Right atrium auricular region (tissue), 2 donors: ENCODE data around the gene GPX6. TPM values are rescaled to one million over a fixed set of nuclear protein-coding genes. Genes with fewer than 3 reads are reported as not detected.
A peak's percentile ranks its signal among the peaks of the same experiment; 100 is the strongest.

Source experiments
- DNase-seq: peaks from one replicate; pipeline ENCODE4 v3.0.0-alpha.2; 2019; ENCODE audit warnings: low spot score
- H3K27ac ChIP-seq, 2 donors: fragments of 200-600 bp; sonication (generic); 1 replicate in 1 of 2; 2 replicates in 1 of 2; pipeline ENCODE4 v1.5.1; 2016 to 2019
- H3K27me3 ChIP-seq, 2 donors: fragments of 200-600 bp; sonication (generic); one replicate each; pipeline versions ENCODE4 v1.5.1 to v1.6.0; 2017 to 2019
- H3K36me3 ChIP-seq: fragments of 200-600 bp; sonication (generic); one replicate; pipeline ENCODE4 v1.5.1; 2016
- H3K4me1 ChIP-seq, 2 donors: fragments of 200-600 bp; sonication (generic); one replicate each; pipeline versions ENCODE4 v1.5.1 to v1.6.0; 2017 to 2019
- H3K4me3 ChIP-seq, 2 donors: fragments of 200-600 bp; sonication (generic); 1 replicate in 1 of 2; 2 replicates in 1 of 2; pipeline ENCODE4 v1.5.1; 2017 to 2019; ENCODE audit warnings: mild to moderate bottlenecking in 1 of 2, moderate library complexity in 1 of 2
- H3K9me3 ChIP-seq, 2 donors: fragments of 200-600 bp; sonication (generic); one replicate each; pipeline ENCODE4 v1.5.1; 2019
- total RNA-seq, 2 donors: library from RNA; depleted of rRNA; stranded (reverse); fragments of >200 nt; gene quantifications; one replicate each; pipeline ENCODE4 v1.1.0, GENCODE V29; 2016
- TF ChIP-seq, protein P1 (sequence below), 2 donors: fragments of 200-600 bp; sonication (generic); IDR thresholded peaks; one replicate each; pipeline ENCODE4 v1.5.1; 2019; ENCODE audit warnings: antibody characterized with exemption in 2 of 2

The GPX6 gene, protein sequence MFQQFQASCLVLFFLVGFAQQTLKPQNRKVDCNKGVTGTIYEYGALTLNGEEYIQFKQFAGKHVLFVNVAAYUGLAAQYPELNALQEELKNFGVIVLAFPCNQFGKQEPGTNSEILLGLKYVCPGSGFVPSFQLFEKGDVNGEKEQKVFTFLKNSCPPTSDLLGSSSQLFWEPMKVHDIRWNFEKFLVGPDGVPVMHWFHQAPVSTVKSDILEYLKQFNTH
- not detected for total RNA-seq

DNA sequence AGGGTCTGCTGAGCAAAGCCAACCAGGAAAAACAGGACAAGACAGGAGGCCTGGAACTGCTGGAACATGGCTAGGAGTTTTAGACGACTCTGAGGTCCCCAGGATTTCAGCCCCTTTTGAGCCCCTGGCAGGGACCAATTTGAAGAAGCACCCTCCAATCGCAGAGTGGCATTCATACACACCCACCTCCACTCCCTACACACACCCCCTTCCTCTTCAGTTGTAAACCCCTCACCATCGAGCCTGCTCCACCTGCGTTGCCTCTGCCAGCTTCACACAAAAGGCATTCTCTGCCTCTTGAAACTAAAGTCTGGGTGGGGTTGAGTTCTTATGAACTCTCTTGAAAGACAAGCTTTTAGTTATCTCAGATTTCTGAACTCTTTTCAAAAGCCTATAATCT lies at the start of gene GPX6:
TSS of gene GPX6 (minus strand) at position 118 of the 400 bp plus-strand sequence. CDS start at position 68, 50 bp downstream.
- Histone ChIP-seq H3K4me3 (no peak within 1 kb of the TSS), H3K36me3 (no peaks in the 10 kb centered on the region), H3K4me1 (no peaks in the 10 kb centered on the region), H3K27ac (no peak within 1 kb of the TSS), H3K9me3 (no peaks in the 10 kb centered on the region), H3K27me3 (no peaks in the 10 kb centered on the region)
- no peak for DNase-seq
- TF ChIP-seq, protein P1, sequence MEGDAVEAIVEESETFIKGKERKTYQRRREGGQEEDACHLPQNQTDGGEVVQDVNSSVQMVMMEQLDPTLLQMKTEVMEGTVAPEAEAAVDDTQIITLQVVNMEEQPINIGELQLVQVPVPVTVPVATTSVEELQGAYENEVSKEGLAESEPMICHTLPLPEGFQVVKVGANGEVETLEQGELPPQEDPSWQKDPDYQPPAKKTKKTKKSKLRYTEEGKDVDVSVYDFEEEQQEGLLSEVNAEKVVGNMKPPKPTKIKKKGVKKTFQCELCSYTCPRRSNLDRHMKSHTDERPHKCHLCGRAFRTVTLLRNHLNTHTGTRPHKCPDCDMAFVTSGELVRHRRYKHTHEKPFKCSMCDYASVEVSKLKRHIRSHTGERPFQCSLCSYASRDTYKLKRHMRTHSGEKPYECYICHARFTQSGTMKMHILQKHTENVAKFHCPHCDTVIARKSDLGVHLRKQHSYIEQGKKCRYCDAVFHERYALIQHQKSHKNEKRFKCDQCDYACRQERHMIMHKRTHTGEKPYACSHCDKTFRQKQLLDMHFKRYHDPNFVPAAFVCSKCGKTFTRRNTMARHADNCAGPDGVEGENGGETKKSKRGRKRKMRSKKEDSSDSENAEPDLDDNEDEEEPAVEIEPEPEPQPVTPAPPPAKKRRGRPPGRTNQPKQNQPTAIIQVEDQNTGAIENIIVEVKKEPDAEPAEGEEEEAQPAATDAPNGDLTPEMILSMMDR (IDR thresholded peaks at IDR 0.05): no peak

DNA sequence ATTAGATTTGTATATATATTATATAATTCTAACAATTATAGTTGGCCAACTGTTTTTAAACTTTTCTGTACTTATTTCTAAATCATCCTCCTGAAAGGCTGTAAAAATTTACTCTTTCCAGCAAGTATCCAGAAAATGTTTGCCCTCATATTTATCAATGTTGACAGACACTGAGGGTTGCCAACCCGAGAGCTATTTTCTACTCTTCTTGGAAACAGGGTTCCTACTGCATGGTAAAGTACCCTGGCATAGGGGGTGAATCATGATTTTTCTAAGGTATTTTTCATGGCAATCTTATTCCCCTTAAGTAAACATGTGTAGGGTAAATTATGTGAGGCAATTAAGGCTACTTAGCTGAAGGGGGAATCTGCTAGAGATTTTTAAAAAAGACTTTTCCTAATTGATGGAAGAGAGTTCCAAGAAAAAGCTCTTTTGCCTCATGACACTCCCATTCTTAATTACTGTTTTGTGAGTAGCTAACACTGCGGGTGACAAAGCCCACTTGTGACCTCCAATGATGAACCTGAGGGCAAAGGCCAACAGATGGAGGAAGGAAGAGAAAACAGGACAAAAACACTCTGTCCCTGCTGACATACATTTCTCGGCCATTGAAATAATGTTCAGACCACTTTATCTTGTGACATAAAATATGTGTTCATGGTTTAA lies 48.0 kb upstream of the GPX6 start:
- Histone ChIP-seq H3K9me3 (no peaks in the 10 kb centered on the region), H3K4me3 (no peak overlapping the region), H3K27ac (no peak overlapping the region), H3K27me3 (no peaks in the 10 kb centered on the region), H3K4me1 (no peaks in the 10 kb centered on the region), H3K36me3 (no peaks in the 10 kb centered on the region)
- TF ChIP-seq, protein P1 (IDR thresholded peaks at IDR 0.05): no peak
- DNase-seq: no peak

DNA sequence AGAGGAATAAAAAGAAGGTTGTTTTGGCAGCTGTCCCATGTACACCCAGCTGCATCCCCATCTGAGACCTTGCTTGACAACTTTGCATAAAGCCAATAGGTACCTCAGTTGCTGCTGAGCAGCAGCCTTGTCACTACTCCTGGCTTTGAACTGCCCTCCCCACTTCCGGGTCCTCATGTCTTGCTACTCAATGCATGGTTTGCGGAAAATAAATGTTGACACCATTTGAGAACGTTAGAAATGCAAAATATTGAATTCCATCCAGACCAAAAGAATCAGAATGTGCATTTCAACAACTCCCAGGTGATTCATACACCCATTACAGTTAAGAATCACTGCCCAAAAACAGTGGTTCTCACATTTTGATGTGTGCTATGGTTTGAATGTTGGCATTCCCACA lies 43.0 kb upstream of the GPX6 start:
- no peak overlapping the region for H3K27ac ChIP-seq
- no peak for DNase-seq
- H3K27me3 ChIP-seq: no peaks in the 10 kb centered on the region
- no peaks in the 10 kb centered on the region for H3K4me1 ChIP-seq
- no peaks in the 10 kb centered on the region for H3K36me3 ChIP-seq
- H3K9me3 ChIP-seq: no peaks in the 10 kb centered on the region
- TF ChIP-seq, protein P1 (IDR thresholded peaks at IDR 0.05): no peak
- H3K4me3 ChIP-seq: no peak overlapping the region

DNA sequence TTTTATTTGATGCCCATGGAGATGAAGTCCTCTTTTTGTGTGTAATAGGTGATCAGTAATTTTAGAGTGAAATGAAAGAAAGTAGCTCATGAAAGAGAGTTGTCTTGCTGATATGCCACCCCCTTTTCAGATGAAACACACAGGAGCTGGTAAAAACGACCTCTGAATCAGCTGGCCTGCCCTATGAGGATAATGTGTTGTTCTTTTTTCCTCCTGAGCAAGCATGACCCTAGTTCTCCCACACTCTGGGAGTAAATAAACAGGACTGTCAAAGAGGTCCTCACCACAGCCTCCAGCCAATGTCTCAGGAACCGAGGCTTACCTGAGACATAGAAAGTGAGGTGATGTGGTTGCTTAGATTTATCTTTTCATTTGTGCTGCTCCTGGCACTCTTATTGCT lies 39.5 kb upstream of the GPX6 start:
- TF ChIP-seq, protein P1 (IDR thresholded peaks at IDR 0.05): no peak
- H3K27me3 ChIP-seq: no peaks in the 10 kb centered on the region
- H3K4me1 ChIP-seq: no peaks in the 10 kb centered on the region
- no peaks in the 10 kb centered on the region for H3K36me3 ChIP-seq
- DNase-seq: no peak
- peaks cover 0 to 11% of the 10 kb centered on the region in 2 donors for H3K9me3 ChIP-seq
- H3K27ac ChIP-seq: no peak overlapping the region
- H3K4me3 ChIP-seq: no peak overlapping the region

DNA sequence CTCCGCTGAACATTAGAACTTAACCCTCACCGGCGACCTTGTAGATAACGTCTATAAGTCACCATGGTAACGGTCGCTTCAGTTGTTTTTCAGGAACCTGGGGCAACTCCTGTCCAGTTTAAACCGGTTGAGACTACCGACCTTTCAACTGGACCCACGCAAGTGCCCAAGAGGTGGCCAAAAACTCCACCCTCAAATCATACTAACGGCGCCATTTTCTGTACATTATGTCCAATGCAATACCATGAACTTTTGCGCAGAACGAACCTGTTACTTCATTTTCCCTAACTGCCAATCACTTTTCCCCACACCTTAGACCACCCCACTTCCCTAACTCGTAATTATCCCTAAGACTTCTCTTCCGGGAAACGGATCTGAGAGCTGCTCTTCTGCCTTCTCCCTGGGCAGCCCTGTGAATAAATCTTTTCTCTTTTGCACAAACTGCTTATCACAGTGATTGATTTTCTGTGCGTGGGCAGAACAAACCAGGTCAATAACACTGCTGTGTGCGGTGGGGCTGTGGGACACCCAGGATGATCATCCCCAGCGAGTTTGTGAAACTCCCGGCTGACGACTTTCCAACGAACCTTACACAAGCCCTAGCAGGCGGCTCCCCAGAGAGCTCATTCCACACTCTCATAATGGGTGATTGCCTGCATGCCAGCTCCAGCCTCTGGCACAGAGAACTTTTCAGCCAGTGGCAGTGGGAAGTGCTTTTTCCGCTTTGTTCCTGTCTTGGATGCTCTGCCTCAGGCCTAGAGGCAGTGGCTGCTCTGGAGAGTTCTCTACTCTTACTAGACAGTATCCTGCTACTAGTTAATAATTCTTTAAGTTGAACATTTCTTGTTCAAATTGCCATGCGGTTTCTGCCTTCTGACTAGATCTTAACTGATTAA lies 38.6 kb upstream of the GPX6 start:
- Histone ChIP-seq H3K4me1 (no peaks in the 10 kb centered on the region), H3K27me3 (no peaks in the 10 kb centered on the region), H3K9me3 (peaks cover 0 to 11% of the 10 kb centered on the region in 2 donors), H3K27ac (no peak overlapping the region), H3K4me3 (peak overlapping the region; percentile 19 to 27), H3K36me3 (no peaks in the 10 kb centered on the region)
- TF ChIP-seq, protein P1 (IDR thresholded peaks at IDR 0.05): no peak
- DNase-seq: no peak
